Left ventricle myocardium superior (tissue), 1 donor: ENCODE data around the gene DUOX2. TPM values are rescaled to one million over a fixed set of nuclear protein-coding genes. Genes with fewer than 3 reads are reported as not detected.

ENCODE experiments used
- ATAC-seq: fragments of 200-7000 bp; cut with Tn5 transposase; one replicate; pipeline ENCODE4 v1.9.1; 2020; ENCODE audit warnings: mild to moderate bottlenecking, moderate library complexity
- DNase-seq: peaks from one replicate; pipeline ENCODE4 v3.0.0-alpha.2; 2020
- intact Hi-C: fragments of 100-400 bp; cut with micrococcal nuclease; formaldehyde crosslinking; loops from one replicate; pipeline ENCODE4 v1.11.0; 2022
- long read RNA-seq: library from polyadenylated mRNA; unstranded; transcript quantifications from one replicate; pipeline ENCODE4 v2.0.0, GENCODE V29; 2021
- total RNA-seq: library from RNA; stranded (reverse); fragmentation: NEBNext Ultra II Directional; extraction: Animal tissue kit (Norgen Biotek cat#: 25700); gene quantifications from one replicate; pipeline ENCODE4 v1.2.1, GENCODE V29; 2021
- donor health status: DM: no; HTN: yes; CAD: no; lungs with severe emphysema.

The DUOX2 gene
- total RNA-seq = 0.05 TPM
- long read RNA-seq = 0 reads

GRCh38 chr15:45114076-45114750, at the start of gene DUOX2, which contains the start of gene DUOXA2:
TSS of gene DUOX2 (minus strand) at chr15:45114172. CDS start at chr15:45113411, 761 bp downstream.
TSS of gene DUOXA2 (plus strand) at chr15:45114326. CDS start at chr15:45114606, 280 bp downstream.
- no peak for ATAC-seq
- no peak for DNase-seq
- intact Hi-C loops = no loop called here

GRCh38 chr15:45163508-45163856, 49.5 kb upstream of the DUOX2 start:
- DNase-seq (no peak), ATAC-seq (no peak)
- intact Hi-C loops = loop anchor here (10.0 kb wide), 1 partner anchor 291 kb away; no protein-coding TSS in a partner anchor

- intact Hi-C loops = loop anchor here (10.0 kb wide), 1 partner anchor 292 kb away; no protein-coding TSS in a partner anchor
- DNase-seq = peak; percentile 84
- peak; percentile 65 for ATAC-seq
Measured at GRCh38 chr15:45162771-45163507, 49.0 kb upstream of the DUOX2 start.

- intact Hi-C loops = loop anchor here (10.0 kb wide), 1 partner anchor 293 kb away; no protein-coding TSS in a partner anchor
- DNase-seq = peak; percentile 27
- ATAC-seq = no peak
Measured at GRCh38 chr15:45161666-45162065, 47.7 kb upstream of the DUOX2 start.

GRCh38 chr15:45157974-45158373, 44.0 kb upstream of the DUOX2 start:
- peak; percentile 13 for ATAC-seq
- intact Hi-C loops = no loop called here
- DNase-seq = peak; percentile 21

GRCh38 chr15:45156744-45157455, 42.9 kb upstream of the DUOX2 start:
- DNase-seq (no peak), ATAC-seq (no peak)
- intact Hi-C loops = no loop called here

- intact Hi-C loops = no loop called here
- DNase-seq = no peak
- ATAC-seq = no peak
Measured at GRCh38 chr15:45155739-45156138, 41.8 kb upstream of the DUOX2 start.

GRCh38 chr15:45151998-45152828, 38.2 kb upstream of the DUOX2 start:
- intact Hi-C loops = no loop called here
- no peak for DNase-seq
- no peak for ATAC-seq

- ATAC-seq (no peak), DNase-seq (no peak)
- intact Hi-C loops = no loop called here
Measured at GRCh38 chr15:45150997-45151396, 37.0 kb upstream of the DUOX2 start.

GRCh38 chr15:45150481-45150880, 36.5 kb upstream of the DUOX2 start:
- intact Hi-C loops = no loop called here
- DNase-seq = no peak
- no peak for ATAC-seq

GRCh38 chr15:45149060-45149459, 35.1 kb upstream of the DUOX2 start:
- intact Hi-C loops = no loop called here
- no peak for DNase-seq
- ATAC-seq = no peak

GRCh38 chr15:45148076-45149059, 34.4 kb upstream of the DUOX2 start:
- no peak for ATAC-seq
- intact Hi-C loops = no loop called here
- DNase-seq = no peak

GRCh38 chr15:45147606-45148005, 33.6 kb upstream of the DUOX2 start:
- intact Hi-C loops = no loop called here
- DNase-seq (no peak), ATAC-seq (no peak)

GRCh38 chr15:45146405-45146804, 32.4 kb upstream of the DUOX2 start:
- DNase-seq (no peak), ATAC-seq (no peak)
- intact Hi-C loops = no loop called here

- intact Hi-C loops = no loop called here
- ATAC-seq (no peak), DNase-seq (no peak)
Measured at GRCh38 chr15:45144775-45145174, 30.8 kb upstream of the DUOX2 start.

- ATAC-seq (no peak), DNase-seq (no peak)
- intact Hi-C loops = no loop called here
Measured at GRCh38 chr15:45143946-45144345, 30.0 kb upstream of the DUOX2 start.

- ATAC-seq = no peak
- intact Hi-C loops = no loop called here
- DNase-seq = no peak
Measured at GRCh38 chr15:45143056-45143455, 29.1 kb upstream of the DUOX2 start.

GRCh38 chr15:45141386-45141785, 27.4 kb upstream of the DUOX2 start:
- DNase-seq (no peak), ATAC-seq (no peak)
- intact Hi-C loops = no loop called here
